GM13976 (cell line): ENCODE data around the gene PLEKHG4.

Experiments used
- DNase-seq: peaks from one replicate; pipeline ENCODE4 v3.0.0; 2012; ENCODE audit warnings: low spot score
- in situ Hi-C: fragments of 300-500 bp; cut with MboI; formaldehyde crosslinking; loops from one replicate; pipeline ENCODE4 v1.12.0; 2022; ENCODE audit warnings: low sequenced_read_pairs, mixed read lengths, inconsistent platforms; ENCODE audit not compliant: unreplicated experiment
- TF ChIP-seq, protein P1 (sequence below): IDR thresholded peaks from 2 replicates; pipeline ENCODE4 v1.5.1; 2012; ENCODE audit warnings: borderline replicate concordance, mild to moderate bottlenecking; ENCODE audit not compliant: insufficient read depth; ENCODE audit errors: extremely low read depth, missing control alignments, control extremely low read depth

The PLEKHG4 gene

GRCh38 chr16:67256701-67257230, 22.6 kb upstream of the PLEKHG4 start:
- no peak for DNase-seq
- TF ChIP-seq, protein P1, sequence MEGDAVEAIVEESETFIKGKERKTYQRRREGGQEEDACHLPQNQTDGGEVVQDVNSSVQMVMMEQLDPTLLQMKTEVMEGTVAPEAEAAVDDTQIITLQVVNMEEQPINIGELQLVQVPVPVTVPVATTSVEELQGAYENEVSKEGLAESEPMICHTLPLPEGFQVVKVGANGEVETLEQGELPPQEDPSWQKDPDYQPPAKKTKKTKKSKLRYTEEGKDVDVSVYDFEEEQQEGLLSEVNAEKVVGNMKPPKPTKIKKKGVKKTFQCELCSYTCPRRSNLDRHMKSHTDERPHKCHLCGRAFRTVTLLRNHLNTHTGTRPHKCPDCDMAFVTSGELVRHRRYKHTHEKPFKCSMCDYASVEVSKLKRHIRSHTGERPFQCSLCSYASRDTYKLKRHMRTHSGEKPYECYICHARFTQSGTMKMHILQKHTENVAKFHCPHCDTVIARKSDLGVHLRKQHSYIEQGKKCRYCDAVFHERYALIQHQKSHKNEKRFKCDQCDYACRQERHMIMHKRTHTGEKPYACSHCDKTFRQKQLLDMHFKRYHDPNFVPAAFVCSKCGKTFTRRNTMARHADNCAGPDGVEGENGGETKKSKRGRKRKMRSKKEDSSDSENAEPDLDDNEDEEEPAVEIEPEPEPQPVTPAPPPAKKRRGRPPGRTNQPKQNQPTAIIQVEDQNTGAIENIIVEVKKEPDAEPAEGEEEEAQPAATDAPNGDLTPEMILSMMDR = no peak
- in situ Hi-C loops = loop anchor here (25.0 kb wide), 1 partner anchor 156 kb away; the partner anchor contains the start of gene ZDHHC1

DNA sequence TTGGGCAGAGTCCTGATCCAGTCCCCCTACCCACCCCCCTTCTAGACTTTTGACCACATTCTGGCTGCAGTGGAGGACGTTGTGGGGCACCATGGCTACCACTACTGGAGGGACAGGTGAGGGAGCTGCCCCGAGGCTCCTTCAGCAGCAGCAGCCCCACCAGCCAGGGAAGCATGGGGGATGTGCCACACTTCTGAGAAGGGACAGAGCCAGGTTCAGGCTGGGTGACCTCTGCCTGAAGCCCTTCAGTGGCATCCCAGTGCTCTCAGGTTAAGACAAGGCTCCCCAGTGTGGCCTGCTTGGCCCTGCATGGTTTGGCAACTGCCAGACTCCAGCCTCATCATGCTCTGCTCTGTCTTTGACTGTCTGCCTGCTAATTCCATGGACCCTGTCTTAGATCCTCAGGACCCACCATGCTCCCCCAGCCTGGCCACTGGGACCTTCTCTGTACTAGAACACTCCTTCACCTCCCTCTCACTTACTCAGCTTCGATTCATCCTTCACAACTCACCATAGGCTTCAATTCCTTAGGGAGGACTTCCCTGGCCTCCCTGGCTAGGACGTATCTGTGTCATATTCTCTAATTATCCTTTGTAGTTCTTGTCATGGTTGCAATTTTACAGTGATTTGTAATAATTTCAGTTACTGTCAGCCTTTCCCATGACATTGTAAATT, 21.7 kb upstream of the PLEKHG4 start:
- TF ChIP-seq, protein P1 = no peak
- no peak for DNase-seq
- in situ Hi-C loops = loop anchor here (25.0 kb wide), 1 partner anchor 155 kb away; the partner anchor contains the start of gene ZDHHC1

GRCh38 chr16:67258161-67258835, 21.0 kb upstream of the PLEKHG4 start:
- in situ Hi-C loops = loop anchor here (25.0 kb wide), 1 partner anchor 154 kb away; the partner anchor contains the start of gene ZDHHC1
- no peak for DNase-seq
- TF ChIP-seq, protein P1 = no peak

- in situ Hi-C loops = loop anchor here (25.0 kb wide), 1 partner anchor 153 kb away; the partner anchor contains the start of gene ZDHHC1
- TF ChIP-seq, protein P1 = no peak
- DNase-seq = no peak
Observed at GRCh38 chr16:67259705-67260104, 19.6 kb upstream of the PLEKHG4 start.

GRCh38 chr16:67260426-67261063, 18.8 kb upstream of the PLEKHG4 start:
- DNase-seq = peak; percentile 79
- TF ChIP-seq, protein P1 = peak; percentile 56
- in situ Hi-C loops = loop anchor here (25.0 kb wide), 1 partner anchor 152 kb away; the partner anchor contains the start of gene ZDHHC1

DNA sequence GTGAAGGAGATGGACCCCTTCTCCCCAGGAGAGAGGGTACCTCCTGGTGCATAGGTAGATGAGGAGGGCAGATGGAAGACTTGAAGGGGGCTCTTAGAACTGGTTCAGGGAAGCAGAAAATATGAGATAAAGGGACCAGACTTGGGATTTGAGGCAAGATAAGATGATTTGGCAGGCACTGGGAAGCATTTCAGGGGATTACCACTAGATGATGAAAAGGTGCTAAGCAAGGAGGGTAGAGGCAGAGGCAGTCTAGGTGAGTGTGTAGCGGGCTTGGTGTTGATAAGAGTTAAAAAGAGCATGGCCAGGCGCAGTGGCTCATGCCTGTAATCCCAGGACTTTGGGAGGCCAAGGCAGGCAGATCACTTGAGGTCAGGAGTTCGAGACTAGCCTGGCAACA, 16.1 kb upstream of the PLEKHG4 start:
- no peak for DNase-seq
- TF ChIP-seq, protein P1 = no peak
- in situ Hi-C loops = loop anchor here (25.0 kb wide), 1 partner anchor 149 kb away; the partner anchor contains the start of gene ZDHHC1
